Measurements from ENCODE around the gene GPR85.

GPR85 gene

DNA sequence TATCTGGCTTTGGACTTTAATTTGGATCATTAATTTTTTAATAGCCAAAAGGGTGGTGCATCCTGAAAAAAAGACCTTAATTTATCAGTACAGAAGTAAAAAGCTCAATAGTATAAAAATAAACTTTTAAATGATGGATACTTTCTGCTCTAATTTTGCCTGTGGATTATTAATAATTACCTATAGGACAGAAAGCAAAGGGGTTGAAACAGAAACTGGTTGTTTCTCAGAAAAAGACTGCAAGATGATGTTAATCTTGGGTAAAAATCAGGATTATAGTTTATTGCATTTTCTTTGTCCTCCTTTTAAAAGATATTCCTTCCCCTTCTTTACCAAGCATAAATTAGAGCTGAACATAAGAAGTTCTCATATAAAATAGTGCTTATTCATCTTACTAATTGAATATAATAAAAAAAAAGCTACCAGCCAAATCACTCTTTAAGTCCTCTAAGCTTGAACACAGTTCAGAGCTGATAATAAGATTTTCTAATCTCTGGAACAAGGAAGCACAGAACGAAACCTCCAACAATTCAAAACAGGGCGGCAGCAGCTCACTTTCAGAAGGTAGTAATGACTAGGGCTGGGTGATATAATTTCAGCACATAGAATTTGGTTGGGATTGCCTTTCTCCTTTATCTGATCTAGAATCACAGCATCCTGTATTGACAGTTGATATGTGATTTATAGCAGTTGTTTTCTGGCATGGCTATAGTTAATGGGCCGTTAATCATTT is 8.1 kb upstream of the GPR85 start:
- TF ChIP-seq CTCF (IDR thresholded peaks at IDR 0.05; ENCODE audit: low read depth, low read length, missing control alignments) = no peak
- H3K4me3 ChIP-seq (ENCODE audit: low read depth, low read length) = no peak overlapping the region
- DNase-seq (ENCODE audit: low read depth) = no peak

GRCh38 chr7:113093561-113093960 is 6.9 kb upstream of the GPR85 start:
- no peak for TF ChIP-seq CTCF (IDR thresholded peaks at IDR 0.05; ENCODE audit: low read depth, low read length, missing control alignments)
- no peak overlapping the region for H3K4me3 ChIP-seq (ENCODE audit: low read depth, low read length)
- DNase-seq (ENCODE audit: low read depth) = no peak

DNA sequence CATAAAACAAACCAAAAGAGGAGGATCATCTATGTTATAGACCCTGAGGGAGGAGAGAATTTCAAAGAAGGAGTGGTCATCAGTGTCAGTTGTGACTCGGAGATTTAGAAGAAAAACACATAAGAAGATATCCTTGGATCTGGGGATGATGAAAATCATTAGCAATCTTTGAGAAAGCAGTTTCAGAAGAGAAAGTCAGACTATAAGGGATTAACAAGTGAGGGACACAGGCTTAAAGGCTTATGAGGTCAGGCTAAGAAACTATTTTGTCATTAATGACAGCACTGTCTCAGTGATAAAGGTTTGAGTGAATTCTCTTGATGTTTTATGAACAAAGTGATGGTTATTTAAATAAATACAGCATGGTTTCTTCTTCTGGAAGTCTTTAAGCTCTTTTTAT is 6.1 kb upstream of the GPR85 start:
- no peak for DNase-seq (ENCODE audit: low read depth)
- no peak for TF ChIP-seq CTCF (IDR thresholded peaks at IDR 0.05; ENCODE audit: low read depth, low read length, missing control alignments)
- no peak overlapping the region for H3K4me3 ChIP-seq (ENCODE audit: low read depth, low read length)

GRCh38 chr7:113087071-113087998 is 708 bp upstream of the GPR85 start:
- DNase-seq (ENCODE audit: low read depth) = no peak
- no peak overlapping the region for H3K4me3 ChIP-seq (ENCODE audit: low read depth, low read length)

DNA sequence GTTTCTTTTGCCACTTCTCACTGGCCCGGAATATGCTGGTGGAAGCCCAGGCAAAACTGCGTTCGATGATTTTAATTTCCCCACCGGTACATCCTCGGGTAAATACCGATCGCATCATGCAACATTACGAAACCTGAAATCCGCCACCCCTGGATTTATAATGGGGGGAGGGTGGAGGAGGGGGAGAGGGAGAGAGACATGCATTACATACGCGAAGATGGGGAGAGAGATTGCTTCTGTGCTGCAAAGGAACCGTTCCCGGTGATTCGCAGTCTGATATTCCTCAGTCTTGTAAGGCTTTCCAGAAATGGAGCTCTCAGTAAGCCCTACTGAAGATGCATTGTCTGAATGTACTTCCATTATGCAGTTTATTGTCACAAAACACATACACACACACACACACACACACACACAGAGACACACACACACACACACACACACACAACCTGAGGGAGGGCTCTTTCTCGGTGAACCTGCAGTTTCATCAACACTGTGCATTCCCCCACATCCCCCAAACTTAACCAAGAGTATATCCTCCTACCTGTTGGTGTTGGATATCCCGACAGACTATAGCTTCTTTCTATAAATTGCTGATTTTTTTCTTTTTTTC is 741 bp downstream of the GPR85 start:
- DNase-seq (ENCODE audit: low read depth) = no peak
- no peak overlapping the region for H3K4me3 ChIP-seq (ENCODE audit: low read depth, low read length)
- no peak for TF ChIP-seq CTCF (IDR thresholded peaks at IDR 0.05; ENCODE audit: low read depth, low read length, missing control alignments)

More at GRCh38 chr7:113087071-113087998, 708 bp upstream of the GPR85 start:
- no peak for TF ChIP-seq CTCF (IDR thresholded peaks at IDR 0.05; ENCODE audit: low read depth, low read length, missing control alignments)

- no peak for DNase-seq (ENCODE audit: low read depth)
- no peak for TF ChIP-seq CTCF (IDR thresholded peaks at IDR 0.05; ENCODE audit: low read depth, low read length, missing control alignments)
- H3K4me3 ChIP-seq (ENCODE audit: low read depth, low read length) = no peak overlapping the region
Observed at GRCh38 chr7:113084496-113085172, 2.0 kb downstream of the GPR85 start.
